Heart right ventricle (tissue), 16 donors: ENCODE data around the gene SDR9C7. TPM values are rescaled to one million over a fixed set of nuclear protein-coding genes. Genes with fewer than 3 reads are reported as not detected.

Experiments
- ATAC-seq, 8 donors: fragments of 200-7000 bp; cut with Tn5 transposase; one replicate each; pipeline ENCODE4 v1.9.1; 2020; ENCODE audit warnings: mild to moderate bottlenecking in 8 of 8, moderate library complexity in 8 of 8, moderate number of reproducible peaks in 1 of 8
- DNase-seq, 2 donors: peaks; one replicate each; pipeline ENCODE4 v3.0.0-alpha.2; 2020
- H3K27ac ChIP-seq, 10 donors: fragments of 200-600 bp; sonication (generic) in 2 of 10; one replicate each; pipeline versions ENCODE4 v1.5.0 to v1.8.0; 2020 to 2022; ENCODE audit warnings: mild to moderate bottlenecking in 3 of 10
- H3K27me3 ChIP-seq, 7 donors: fragments of 200-600 bp; one replicate each; pipeline ENCODE4 v1.8.0; 2021 to 2022; ENCODE audit warnings: mild to moderate bottlenecking in 2 of 7
- H3K36me3 ChIP-seq, 9 donors: fragments of 200-600 bp; sonication (generic) in 1 of 9; one replicate each; pipeline versions ENCODE4 v1.5.0 to v1.8.0; 2020 to 2022; ENCODE audit warnings: mild to moderate bottlenecking in 2 of 9
- H3K4me1 ChIP-seq, 9 donors: fragments of 200-600 bp; sonication (generic) in 1 of 9; one replicate each; pipeline versions ENCODE4 v1.5.0 to v1.8.0; 2020 to 2022; ENCODE audit warnings: mild to moderate bottlenecking in 4 of 9
- H3K4me3 ChIP-seq, 10 donors: fragments of 200-600 bp; sonication (generic) in 2 of 10; one replicate each; pipeline versions ENCODE4 v1.5.0 to v1.8.0; 2020 to 2022; ENCODE audit warnings: mild to moderate bottlenecking in 7 of 10, moderate library complexity in 2 of 10
- H3K9me3 ChIP-seq, 11 donors: fragments of 200-600 bp in 10 of 11; sonication (generic) in 2 of 11; one replicate each; pipeline versions ENCODE4 v1.5.0 to v1.8.0; 2013 to 2022; ENCODE audit warnings: mild to moderate bottlenecking in 2 of 11, control low read depth in 1 of 11, moderate library complexity in 1 of 11
- CTCF ChIP-seq, 9 donors: fragments of 200-600 bp; sonication (generic) in 2 of 9; IDR thresholded peaks; one replicate each; pipeline versions ENCODE4 v1.5.0 to v1.8.0; 2021 to 2022; ENCODE audit warnings: antibody characterized with exemption in 9 of 9, mild to moderate bottlenecking in 5 of 9, moderate library complexity in 1 of 9
- WGBS, 2 donors: extraction: QIAGEN DNeasy Blood & Tissue Kit; methylation state at CpG; one replicate each; pipeline ENCODE4 v1.1.7; 2013; ENCODE audit warnings: inconsistent platforms in 1 of 2; 5-methylcytosine and 5-hydroxymethylcytosine counted together
- intact Hi-C, 10 donors: fragments of 100-400 bp; cut with DNase I; formaldehyde crosslinking; loops; one replicate each; pipeline versions ENCODE4 v1.11.1 to v1.14.2; 2022
- polyA plus RNA-seq, 2 donors: library from polyadenylated mRNA; stranded (reverse); fragments of 200-250 nt; gene quantifications; one replicate each; pipeline ENCODE4 v1.2.3, GENCODE V29; 2013
- total RNA-seq, 10 donors: library from RNA; stranded (reverse); fragmentation: NEBNext Ultra II Directional in 3 of 10; extraction: Animal tissue kit (Norgen Biotek cat#: 25700) in 3 of 10; gene quantifications; one replicate each; pipeline versions ENCODE4 v1.2.1 to v1.2.4, GENCODE V29; 2021 to 2023
- donor health status: Arrhythmogenic right ventricular cardiomyopathy.
- donor health status: ischemic (EF 13 %, LVEDD 7.1; RV severe dilation, severe dysfunction).
- donor health status: healthy with polysubstance abuse.
- donor health status: DM: no; HTN: yes; CAD: no.
- donor health status: DM: no; HTN: no; CAD: no.
- donor health status: ischemic (EF 25% LVEDD 6.9; RV normal size, moderate dysfunction).
- donor health status: ischemic (EF 25% LVEDD 5.7; RV mildly dilated, moderate dysfunction).
- donor health status: healthy.
- donor health status: DM: yes; HTN: yes; CAD: no.
- donor health status: Ischemic cardiomyopathy.
- donor health status: ischemic (EF 35%, LVEDD 5.7; RV mildly dilated, moderate dysfunction).
- donor health status: nonischemic (EF 11% LVEDD 7.7; RV severe dilation, severe dysfunction).
- donor health status: DM: yes; HTN: yes; CAD: no.
- donor health status: PGD.
- donor health status: ischemic (EF 29% LVEDD 5.4; RV normal size, mild dysfunction).
- donor health status: nonischemic (EF 23%, LVEDD 6.1; RV moderate dilation, normal function).

Gene SDR9C7
- total and polyA plus RNA-seq, 12 donors = 0.04 to 0.29 (median 0.21) TPM; not detected in 8

GRCh38 chr12:56878010-56878339 is 56.2 kb downstream of the SDR9C7 start:
- no peak for TF ChIP-seq CTCF (IDR thresholded peaks at IDR 0.05)
- intact Hi-C loops = no loop called here
- peaks cover 0 to 20% (median 6%) of the 10 kb centered on the region in 11 donors for H3K9me3 ChIP-seq
- ATAC-seq (no peak), DNase-seq (no peak)
- H3K36me3 ChIP-seq = no peaks in the 10 kb centered on the region
- H3K27ac ChIP-seq = no peak overlapping the region
- peaks cover 0 to 6% (median 0%) of the 10 kb centered on the region in 9 donors for H3K4me1 ChIP-seq
- H3K27me3 ChIP-seq = no peaks in the 10 kb centered on the region
- no peak overlapping the region for H3K4me3 ChIP-seq

DNA sequence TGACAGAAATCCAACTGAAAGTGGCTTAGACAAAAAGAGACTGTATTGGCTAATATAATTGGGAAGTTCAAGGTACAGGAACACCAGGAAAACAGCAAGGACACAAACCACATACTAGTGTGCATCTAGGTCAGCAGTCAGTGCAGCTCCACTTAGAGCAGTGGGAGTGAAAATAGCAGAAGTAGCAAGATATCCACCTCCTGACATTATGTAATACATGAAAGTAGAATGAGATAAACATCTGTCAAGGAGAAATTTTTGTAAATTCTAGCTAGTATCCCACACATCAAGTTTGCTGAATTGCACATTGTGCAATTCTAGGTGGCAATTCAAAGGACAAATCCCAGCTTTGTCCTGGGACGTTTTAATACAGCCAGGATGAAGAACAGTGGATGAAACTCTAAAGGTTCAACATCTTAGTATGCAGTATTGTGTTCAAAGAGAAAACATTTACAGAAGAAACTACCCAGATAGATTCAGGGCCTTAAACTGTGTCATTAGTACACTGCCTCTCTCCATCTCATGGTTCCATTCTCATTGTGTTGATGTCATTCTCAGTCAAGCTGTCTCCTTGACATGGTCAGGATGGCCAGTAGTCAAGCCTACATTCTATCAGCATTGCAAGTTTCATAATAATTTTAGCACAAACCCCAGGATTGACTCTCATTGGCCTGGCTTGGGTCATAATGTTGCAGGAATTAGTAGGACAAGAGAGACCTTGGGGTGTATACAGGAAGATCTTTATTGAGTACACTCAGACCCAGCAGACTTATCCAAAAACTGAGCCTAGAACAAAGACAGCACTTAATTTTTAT is 56.8 kb downstream of the SDR9C7 start:
- H3K27me3 ChIP-seq = no peaks in the 10 kb centered on the region
- H3K4me3 ChIP-seq = no peak overlapping the region
- intact Hi-C loops = no loop called here
- H3K36me3 ChIP-seq = no peaks in the 10 kb centered on the region
- 14 to 62% methylated on average over 1 of the region's 1 CpG for WGBS, 2 donors
- no peak overlapping the region for H3K27ac ChIP-seq
- no peak for TF ChIP-seq CTCF (IDR thresholded peaks at IDR 0.05)
- DNase-seq = no peak
- H3K4me1 ChIP-seq = peaks cover 0 to 6% (median 0%) of the 10 kb centered on the region in 9 donors
- no peak for ATAC-seq
- H3K9me3 ChIP-seq = peaks cover 0 to 15% (median 5%) of the 10 kb centered on the region in 11 donors

DNA sequence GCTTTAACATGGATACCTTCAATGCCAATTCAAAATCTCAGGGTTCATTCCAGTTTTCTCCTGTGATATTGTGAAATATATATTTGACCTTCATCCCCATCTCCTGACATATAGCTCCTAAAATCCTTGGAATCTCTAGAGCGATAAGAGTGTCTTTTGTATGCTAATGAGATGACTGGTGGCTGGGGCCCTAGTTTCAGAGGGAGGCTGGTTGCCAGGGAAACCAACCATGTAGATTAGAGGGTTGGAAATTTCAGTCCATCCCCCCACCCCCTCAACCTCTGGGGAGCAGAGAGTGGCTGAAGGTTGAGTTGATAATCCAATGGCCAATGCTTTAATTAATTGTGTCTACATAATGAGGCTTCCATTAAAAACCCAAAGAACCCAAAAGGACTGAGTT is 59.4 kb downstream of the SDR9C7 start:
- intact Hi-C loops = no loop called here
- no peak for TF ChIP-seq CTCF (IDR thresholded peaks at IDR 0.05)
- Histone ChIP-seq H3K27me3 (peaks cover 0 to 4% (median 0%) of the 10 kb centered on the region in 7 donors), H3K36me3 (no peaks in the 10 kb centered on the region), H3K4me1 (peaks cover 0 to 6% (median 0%) of the 10 kb centered on the region in 9 donors), H3K4me3 (no peak overlapping the region), H3K27ac (no peak overlapping the region), H3K9me3 (no peaks in the 10 kb centered on the region)
- 56 to 67% methylated on average over 1 of the region's 1 CpG for WGBS, 2 donors
- ATAC-seq = no peak
- DNase-seq = no peak

DNA sequence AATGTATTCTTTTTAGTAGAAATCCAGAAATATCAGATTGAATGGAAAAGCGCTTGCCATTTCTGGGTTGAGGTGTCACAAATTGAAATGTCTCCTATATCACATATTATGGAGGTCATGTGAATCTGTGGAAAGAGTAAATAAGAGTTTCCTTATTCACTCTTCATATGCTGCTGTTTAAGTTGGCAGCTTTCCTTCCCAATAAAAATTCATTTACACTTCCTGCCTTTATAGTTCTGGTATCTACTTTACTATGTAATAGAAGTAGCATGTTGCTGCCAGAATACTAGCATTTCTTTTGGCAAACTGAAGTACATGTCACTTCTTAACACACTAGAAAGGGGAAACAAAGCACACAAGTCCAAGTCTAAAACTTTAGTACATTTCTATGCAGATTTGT is 60.8 kb downstream of the SDR9C7 start:
- DNase-seq (no peak), ATAC-seq (no peak)
- no peak overlapping the region for H3K27ac ChIP-seq
- WGBS, 2 donors = 0 to 93% methylated on average over 1 of the region's 1 CpG
- H3K36me3 ChIP-seq = no peaks in the 10 kb centered on the region
- no peak overlapping the region for H3K4me3 ChIP-seq
- peaks cover 0 to 13% (median 0%) of the 10 kb centered on the region in 7 donors for H3K27me3 ChIP-seq
- intact Hi-C loops = no loop called here
- no peaks in the 10 kb centered on the region for H3K9me3 ChIP-seq
- peaks cover 0 to 6% (median 0%) of the 10 kb centered on the region in 9 donors for H3K4me1 ChIP-seq
- TF ChIP-seq CTCF (IDR thresholded peaks at IDR 0.05) = no peak

Other genes starting within 250 kb of the SDR9C7 start
- 100 to 1,000 TPM in 9 of 10 donors, 10 to 100 TPM in 1; 100.0 to 139 (median 110) TPM for gene PTGES3, start 246.1 kb downstream of the SDR9C7 start, total RNA-seq
- gene PTGES3, start 246.1 kb downstream of the SDR9C7 start, polyA plus RNA-seq = 10 to 100 TPM; 43.7 to 92.3 TPM
- gene NACA, start 209.1 kb downstream of the SDR9C7 start, total RNA-seq = 100 to 1,000 TPM; 476 to 727 (median 613) TPM
- 1,000 to 10,000 TPM; 1,105 to 1,249 TPM for gene NACA, start 209.1 kb downstream of the SDR9C7 start, polyA plus RNA-seq
- 1 to 10 TPM; 1.8 to 4.7 (median 3.2) TPM for gene PRIM1, start 182.1 kb downstream of the SDR9C7 start, total RNA-seq
- gene PRIM1, start 182.1 kb downstream of the SDR9C7 start, polyA plus RNA-seq = 1 to 10 TPM; 1.9 to 3.0 TPM
- under 1 TPM in 2 of 10 donors, not detected in 8; 0.15 to 0.42 TPM for gene HSD17B6, start 171.1 kb downstream of the SDR9C7 start, total RNA-seq
- gene HSD17B6, start 171.1 kb downstream of the SDR9C7 start, polyA plus RNA-seq = under 1 TPM in 1 of 2 donors, not detected in 1; 0.13 TPM
- gene RDH16, start 23.2 kb upstream of the SDR9C7 start, total RNA-seq = under 1 TPM in 8 of 10 donors, not detected in 2; 0.12 to 0.32 (median 0.23) TPM
- gene RDH16, start 23.2 kb upstream of the SDR9C7 start, polyA plus RNA-seq = under 1 TPM; 0.12 to 0.59 TPM
- 1 to 10 TPM; 2.7 to 4.3 (median 3.6) TPM for gene ZBTB39, start 72.1 kb upstream of the SDR9C7 start, total RNA-seq
- gene ZBTB39, start 72.1 kb upstream of the SDR9C7 start, polyA plus RNA-seq = 1 to 10 TPM; 1.2 to 1.3 TPM
- not detected for gene TAC3, start 82.1 kb upstream of the SDR9C7 start, total RNA-seq
- not detected for gene TAC3, start 82.1 kb upstream of the SDR9C7 start, polyA plus RNA-seq
- under 1 TPM in 1 of 10 donors, not detected in 9; 0.08 TPM for gene MYO1A, start 115.7 kb upstream of the SDR9C7 start, total RNA-seq
- under 1 TPM in 1 of 2 donors, not detected in 1; 0.01 TPM for gene MYO1A, start 115.7 kb upstream of the SDR9C7 start, polyA plus RNA-seq
- 1 to 10 TPM; 2.4 to 6.3 (median 3.9) TPM for gene NEMP1, start 144.4 kb upstream of the SDR9C7 start, total RNA-seq
- 1 to 10 TPM; 1.1 to 2.9 TPM for gene NEMP1, start 144.4 kb upstream of the SDR9C7 start, polyA plus RNA-seq
- gene NAB2, start 154.7 kb upstream of the SDR9C7 start, total RNA-seq = 10 to 100 TPM in 9 of 10 donors, 1 to 10 TPM in 1; 9.5 to 16.2 (median 12.0) TPM
- gene NAB2, start 154.7 kb upstream of the SDR9C7 start, polyA plus RNA-seq = 10 to 100 TPM; 15.0 to 20.2 TPM
- gene STAT6, start 177.0 kb upstream of the SDR9C7 start, total RNA-seq = 10 to 100 TPM; 23.3 to 72.3 (median 38.0) TPM
- 10 to 100 TPM; 36.0 to 77.8 TPM for gene STAT6, start 177.0 kb upstream of the SDR9C7 start, polyA plus RNA-seq
- gene LRP1, start 194.1 kb upstream of the SDR9C7 start, total RNA-seq = 100 to 1,000 TPM in 4 of 10 donors, 10 to 100 TPM in 6; 46.3 to 259 (median 82.7) TPM
- 10 to 100 TPM; 46.6 to 46.7 TPM for gene LRP1, start 194.1 kb upstream of the SDR9C7 start, polyA plus RNA-seq
- gene LRP1-AS, start 213.2 kb upstream of the SDR9C7 start, total RNA-seq = not detected
- gene LRP1-AS, start 213.2 kb upstream of the SDR9C7 start, polyA plus RNA-seq = not detected